OCI-LY3 (cell line): ENCODE results near the gene TM9SF4.

Experiments
- CTCF ChIP-seq: fragments of 200-600, 300-600 bp; sonication (generic); IDR thresholded peaks from 2 replicates; pipeline ENCODE4 v1.5.1; 2014; ENCODE audit warnings: antibody characterized with exemption, low read length, low read depth
- EZH2phosphoT487 ChIP-seq: fragments of 200-600 bp; shearing (Covaris generic); IDR thresholded peaks from 2 replicates; pipeline ENCODE4 v1.6.1; 2018; ENCODE audit warnings: antibody characterized with exemption, mixed run types, low read depth

DNA sequence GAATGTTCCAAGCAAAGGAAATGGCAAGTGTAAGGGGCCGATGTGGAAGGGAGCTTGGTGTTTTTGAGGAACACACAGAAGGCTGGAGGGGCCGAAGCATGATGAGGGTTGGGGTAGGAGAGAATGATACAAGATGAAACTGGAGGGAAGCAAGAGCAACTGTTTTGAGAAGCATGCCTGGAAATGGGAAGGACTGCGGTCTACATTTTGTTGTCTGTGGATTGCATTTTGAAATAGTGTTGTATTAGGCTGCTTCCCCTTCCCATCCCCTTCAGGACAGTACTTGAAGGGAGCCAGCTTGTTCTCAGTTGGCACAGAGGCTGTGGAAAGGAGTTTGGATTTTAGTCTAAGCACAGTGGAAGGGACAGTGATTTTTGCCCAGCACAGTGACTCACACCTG, 2.2 kb downstream of the TM9SF4 start:
- TF ChIP-seq CTCF = no peak
- TF ChIP-seq EZH2phosphoT487 = no peak
